Stimulated activated naive CD4-positive, alpha-beta T cell treated with Interleukin-2 at 50 U/mL for 16 hours (primary cell): ENCODE data around the gene TMEM240.
"Not testable (repeated sequence)": the region's sequence is repeated elsewhere in the genome, so short reads cannot be mapped to it uniquely, and the experiment has no call there.

Source experiments
- DNase-seq: peaks from one replicate; lab custom pipeline; 2025; lab: John Stamatoyannopoulos, UW

Gene TMEM240

DNA sequence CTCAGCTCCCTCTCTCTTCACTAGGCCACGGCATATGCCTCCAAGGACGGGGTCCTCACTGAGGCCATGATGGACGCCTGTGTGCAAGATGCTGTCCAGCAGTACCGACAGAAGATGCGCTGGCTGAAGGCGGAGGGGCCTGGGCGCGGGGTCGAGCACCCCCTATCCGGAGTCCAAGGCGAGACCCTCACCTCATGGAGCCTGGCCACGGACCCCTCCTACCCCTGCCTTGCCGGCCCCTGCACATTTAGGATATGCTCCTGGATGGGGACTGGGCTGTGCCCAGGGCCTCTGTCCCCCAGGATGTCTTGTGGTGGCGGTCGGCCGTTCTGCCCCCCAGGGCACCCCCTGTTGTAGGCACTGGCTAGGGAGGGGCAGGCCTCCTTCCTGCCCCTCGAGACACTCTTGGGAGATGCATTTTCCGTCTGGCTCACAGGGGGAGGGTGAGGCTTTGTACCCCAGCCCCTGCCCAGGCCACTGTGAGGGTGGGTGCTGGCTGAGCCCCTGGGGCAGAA, 44.9 kb downstream of the TMEM240 start:
- DNase-seq: not testable (repeated sequence)

DNA sequence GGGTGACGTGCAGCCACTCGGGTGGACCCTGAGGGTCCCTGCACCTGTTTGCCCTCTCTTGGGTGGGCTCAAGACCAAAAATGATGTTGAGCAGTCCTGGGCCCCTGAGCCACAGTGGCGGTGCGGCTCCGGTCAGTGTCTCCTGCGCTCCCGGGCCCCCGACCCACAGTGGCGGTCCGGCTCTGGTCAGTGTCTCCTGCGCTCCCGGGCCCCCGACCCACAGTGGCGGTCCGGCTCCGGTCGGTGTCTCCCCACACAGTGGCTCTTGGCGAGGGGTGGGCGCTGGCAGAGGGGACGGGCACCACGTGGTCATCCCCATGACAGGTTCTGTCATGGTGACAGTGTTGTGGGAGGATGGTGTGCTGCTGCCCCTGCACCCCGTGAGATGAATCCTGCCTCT, 46.1 kb downstream of the TMEM240 start:
- not testable (repeated sequence) for DNase-seq

DNA sequence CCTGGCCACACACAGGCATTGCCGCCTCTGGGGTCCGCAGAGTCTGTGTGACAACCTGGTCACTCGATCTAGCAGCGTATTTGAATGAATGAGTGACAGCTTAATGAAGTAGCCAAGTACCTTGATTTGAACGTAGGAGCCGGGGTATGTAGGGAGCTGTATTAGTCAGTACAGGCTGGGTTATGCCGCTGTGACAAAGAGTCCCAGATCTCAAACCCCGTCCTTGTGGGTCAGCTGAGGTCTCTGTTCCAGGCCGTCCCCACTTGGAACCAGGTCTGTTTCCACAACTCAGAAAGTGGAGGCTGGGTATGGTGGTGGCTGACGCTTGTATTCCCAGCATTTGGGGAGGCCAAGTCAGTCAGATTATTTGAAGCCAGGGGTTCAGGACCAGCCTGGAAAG, 48.8 kb downstream of the TMEM240 start:
- no peak for DNase-seq

DNA sequence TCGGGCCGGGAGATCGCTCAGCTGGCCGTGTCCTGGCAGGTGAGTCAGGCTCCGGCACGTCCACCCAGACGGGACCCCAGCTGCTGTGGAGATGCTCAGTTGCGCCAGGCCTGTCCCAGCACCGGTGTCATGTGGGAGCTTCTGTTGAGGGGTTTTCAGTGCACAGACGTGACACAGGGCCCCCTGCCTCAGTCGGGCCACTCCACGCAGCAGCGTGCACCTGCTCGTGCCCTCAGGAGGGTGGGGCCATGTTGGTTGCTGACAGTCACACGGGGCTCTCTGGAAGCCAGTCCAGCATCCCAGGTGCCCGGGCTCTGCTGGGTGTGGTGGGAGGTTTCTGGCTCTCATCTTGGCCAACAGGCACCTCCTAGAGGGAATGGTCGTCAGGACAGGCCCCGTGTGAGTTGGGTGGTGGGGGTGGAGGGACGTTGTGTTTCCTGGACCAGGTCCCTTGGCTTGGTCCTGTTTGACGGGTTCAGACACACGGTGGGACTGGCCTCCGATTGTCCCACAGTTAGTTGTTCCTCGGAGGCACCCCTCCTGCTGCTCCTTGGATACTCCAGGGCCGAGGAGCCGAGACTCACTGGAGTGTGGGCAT, 49.7 kb downstream of the TMEM240 start:
- DNase-seq: no peak

DNA sequence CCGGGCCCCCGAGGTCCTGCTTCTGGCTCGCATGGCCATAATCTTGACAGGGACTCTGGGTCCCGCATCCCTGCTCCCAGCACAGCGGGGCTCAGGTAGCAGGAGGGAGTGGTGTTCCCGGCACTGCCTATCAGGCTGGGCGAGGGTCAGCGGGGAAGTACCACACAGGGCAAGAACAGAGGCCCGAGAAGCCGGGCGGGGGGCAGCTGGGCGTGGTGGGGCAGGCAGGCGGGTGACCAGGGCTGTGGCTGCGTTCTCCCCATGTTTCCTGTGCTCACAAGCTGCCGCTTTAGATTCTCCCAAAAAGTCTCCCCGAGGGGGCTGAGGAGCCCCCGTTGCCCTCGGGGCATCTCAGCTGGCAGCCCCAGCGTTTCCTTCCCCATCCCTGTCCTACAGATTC, 50.6 kb downstream of the TMEM240 start:
- no peak for DNase-seq

DNA sequence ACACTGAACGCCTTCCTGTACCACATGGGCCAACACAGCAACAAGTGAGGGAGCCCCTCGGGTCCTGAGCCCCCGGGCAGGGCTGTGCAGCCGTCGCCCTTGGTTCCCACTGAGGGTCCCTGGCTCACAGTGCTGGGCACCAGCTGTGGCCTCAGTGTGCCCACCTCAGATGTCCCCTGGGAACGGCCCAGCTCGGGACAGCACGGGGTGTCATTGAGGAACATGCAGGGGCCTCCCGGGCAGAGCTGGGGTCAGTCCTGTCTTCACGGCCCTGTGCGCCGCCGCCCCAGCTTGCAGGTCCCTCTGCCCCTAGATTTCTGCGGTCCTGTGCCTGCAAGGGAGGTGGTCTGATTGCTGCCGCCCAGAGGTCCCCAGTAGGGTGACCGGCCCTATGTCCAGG, 51.2 kb downstream of the TMEM240 start:
- DNase-seq: no peak

DNA sequence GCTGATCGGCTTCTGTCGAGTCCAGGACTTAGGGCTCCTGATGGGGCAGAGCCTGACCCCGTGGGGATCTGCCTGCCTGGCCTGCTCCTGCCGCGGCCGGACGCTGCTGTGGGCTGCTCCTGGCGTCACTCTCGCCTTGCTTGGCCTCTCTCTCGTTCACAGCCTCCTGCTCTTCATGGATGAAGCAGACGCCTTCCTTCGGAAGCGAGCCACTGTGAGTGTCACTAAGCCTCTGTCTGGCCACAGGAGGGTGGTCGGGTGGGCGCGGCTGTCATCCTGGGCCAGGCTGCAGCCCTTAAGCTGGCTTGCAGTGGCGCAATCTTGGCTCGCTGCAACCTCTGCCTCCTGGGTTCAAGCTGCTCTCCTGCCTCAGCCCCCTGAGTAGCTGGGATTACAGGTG, 52.7 kb downstream of the TMEM240 start:
- DNase-seq: no peak

DNA sequence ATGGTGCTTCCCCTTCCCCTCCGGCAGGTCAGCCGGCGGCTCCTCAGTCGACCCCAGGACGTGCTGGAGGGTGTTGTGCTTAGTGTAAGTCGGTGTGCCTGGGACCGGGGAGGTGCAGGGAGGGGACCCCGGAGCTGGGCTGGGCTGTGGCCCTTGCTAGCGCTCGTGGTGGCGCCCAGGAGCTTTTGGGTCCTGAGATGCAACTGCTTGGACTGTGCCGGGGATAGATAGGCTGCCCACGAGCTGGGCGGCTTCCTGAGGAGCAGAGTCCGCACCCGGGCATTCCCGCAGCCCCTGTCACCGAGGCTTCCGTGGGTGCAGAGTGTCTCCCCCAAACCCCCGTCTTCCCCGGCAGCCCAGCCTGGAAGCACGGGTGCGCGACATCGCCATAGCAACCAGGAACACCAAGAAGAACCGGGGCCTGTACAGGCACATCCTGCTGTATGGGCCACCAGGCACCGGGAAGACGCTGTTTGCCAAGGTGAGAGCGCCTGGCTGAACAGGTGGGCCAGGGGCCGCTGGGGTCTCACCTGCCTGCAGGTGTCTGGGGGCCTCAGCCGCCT, 54.6 kb downstream of the TMEM240 start:
- not testable (repeated sequence) for DNase-seq

DNA sequence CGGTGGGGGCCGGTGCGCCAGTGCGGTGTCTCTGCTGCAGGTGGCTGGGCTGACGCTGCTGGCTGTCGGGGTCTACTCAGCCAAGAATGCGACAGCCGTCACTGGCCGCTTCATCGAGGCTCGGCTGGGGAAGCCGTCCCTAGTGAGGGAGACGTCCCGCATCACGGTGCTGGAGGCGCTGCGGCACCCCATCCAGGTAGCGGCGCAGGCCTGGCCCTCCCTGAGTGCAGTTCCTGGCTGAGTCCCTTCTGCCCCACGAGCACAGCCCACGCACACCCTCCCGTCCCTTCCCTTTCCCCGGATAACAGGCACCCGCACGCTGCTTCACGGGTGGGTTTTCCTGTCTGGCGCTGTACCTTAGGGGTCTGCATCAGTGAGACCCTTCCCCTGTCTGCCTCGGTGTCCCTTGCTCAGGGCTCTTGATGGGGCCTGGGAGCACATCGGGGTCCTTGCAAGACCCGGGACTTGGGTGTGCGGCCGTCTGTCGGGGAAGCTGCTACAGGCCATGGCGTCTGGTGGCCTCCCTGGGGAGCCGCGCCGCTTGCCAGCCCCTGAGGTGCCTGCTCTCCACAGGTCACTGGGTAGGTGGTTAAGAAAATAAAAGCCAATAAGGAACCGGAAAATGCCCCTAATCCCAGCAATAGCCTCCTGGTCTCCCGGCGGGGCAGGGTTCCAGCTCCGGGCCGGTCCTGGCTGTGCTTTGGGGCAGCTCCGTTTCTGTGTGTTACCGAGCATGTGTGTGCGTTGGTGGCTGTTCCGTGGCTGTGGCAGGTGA, 55.3 kb downstream of the TMEM240 start:
- DNase-seq: not testable (repeated sequence)
